ENCODE results near the gene TRIO. TPM values are rescaled to one million over a fixed set of nuclear protein-coding genes. Genes with fewer than 3 reads are reported as not detected.

Gene TRIO
- total RNA-seq, 2 experiments from 2014 or later: 6.0 to 6.6 TPM

GRCh38 chr5:14226149-14226548, 83.0 kb downstream of the TRIO start:
- intact Hi-C loops (cut with micrococcal nuclease): no loop called here
- H3K4me3 Mint-ChIP-seq: no peak overlapping the region
- H3K27me3 Mint-ChIP-seq: peaks cover 16% of the 10 kb centered on the region
- no peaks in the 10 kb centered on the region for H3K9me3 Mint-ChIP-seq
- no peak for DNase-seq
- ChIA-PET CTCF (no interaction called here), POLR2A (no interaction called here)
- H3K36me3 Mint-ChIP-seq: no peaks in the 10 kb centered on the region
- no peak overlapping the region for H3K27ac Mint-ChIP-seq
- H3K4me1 Mint-ChIP-seq (ENCODE audit: low read depth): peaks cover 5% of the 10 kb centered on the region

- ChIA-PET CTCF (no interaction called here), POLR2A (no interaction called here)
- Mint-ChIP-seq H3K27me3 (peaks cover 12% of the 10 kb centered on the region), H3K4me3 (no peak overlapping the region), H3K36me3 (no peaks in the 10 kb centered on the region), H3K4me1 (ENCODE audit: low read depth) (peaks cover 5% of the 10 kb centered on the region), H3K27ac (no peak overlapping the region), H3K9me3 (no peaks in the 10 kb centered on the region)
- intact Hi-C loops (cut with micrococcal nuclease): no loop called here
- DNase-seq: no peak
These were observed 83.4 kb downstream of the TRIO start for GRCh38 chr5:14226554-14226953.

- Mint-ChIP-seq H3K36me3 (no peaks in the 10 kb centered on the region), H3K4me1 (ENCODE audit: low read depth) (peaks cover 5% of the 10 kb centered on the region), H3K27me3 (peaks cover 11% of the 10 kb centered on the region), H3K9me3 (no peaks in the 10 kb centered on the region), H3K27ac (no peak overlapping the region), H3K4me3 (no peak overlapping the region)
- ChIA-PET POLR2A (no interaction called here), CTCF (no interaction called here)
- no peak for DNase-seq
- intact Hi-C loops (cut with micrococcal nuclease): no loop called here
These were observed 83.8 kb downstream of the TRIO start for GRCh38 chr5:14226992-14227391.

GRCh38 chr5:14227513-14227912, 84.4 kb downstream of the TRIO start:
- Mint-ChIP-seq H3K4me1 (ENCODE audit: low read depth) (peaks cover 5% of the 10 kb centered on the region), H3K4me3 (no peak overlapping the region), H3K27ac (no peak overlapping the region), H3K36me3 (no peaks in the 10 kb centered on the region), H3K27me3 (peaks cover 11% of the 10 kb centered on the region), H3K9me3 (no peaks in the 10 kb centered on the region)
- intact Hi-C loops (cut with micrococcal nuclease): no loop called here
- DNase-seq: no peak
- CTCF ChIA-PET: no interaction called here
- POLR2A ChIA-PET: no interaction called here

- Mint-ChIP-seq H3K4me1 (ENCODE audit: low read depth) (peaks cover 3% of the 10 kb centered on the region), H3K27ac (no peak overlapping the region), H3K4me3 (no peak overlapping the region), H3K27me3 (peaks cover 7% of the 10 kb centered on the region), H3K36me3 (no peaks in the 10 kb centered on the region), H3K9me3 (no peaks in the 10 kb centered on the region)
- CTCF ChIA-PET: no interaction called here
- intact Hi-C loops (cut with micrococcal nuclease): no loop called here
- POLR2A ChIA-PET: no interaction called here
- no peak for DNase-seq
These were observed 85.1 kb downstream of the TRIO start for GRCh38 chr5:14228219-14228618.

GRCh38 chr5:14229181-14229580, 86.0 kb downstream of the TRIO start:
- DNase-seq: no peak
- H3K4me1 Mint-ChIP-seq (ENCODE audit: low read depth): no peaks in the 10 kb centered on the region
- H3K4me3 Mint-ChIP-seq: no peak overlapping the region
- no peak overlapping the region for H3K27ac Mint-ChIP-seq
- H3K36me3 Mint-ChIP-seq: no peaks in the 10 kb centered on the region
- intact Hi-C loops (cut with micrococcal nuclease): no loop called here
- CTCF ChIA-PET: no interaction called here
- no peaks in the 10 kb centered on the region for H3K9me3 Mint-ChIP-seq
- peaks cover 7% of the 10 kb centered on the region for H3K27me3 Mint-ChIP-seq
- POLR2A ChIA-PET: no interaction called here

GRCh38 chr5:14229734-14230133, 86.6 kb downstream of the TRIO start:
- no peak for DNase-seq
- Mint-ChIP-seq H3K9me3 (no peaks in the 10 kb centered on the region), H3K4me1 (ENCODE audit: low read depth) (no peaks in the 10 kb centered on the region), H3K27ac (no peak overlapping the region), H3K36me3 (no peaks in the 10 kb centered on the region), H3K4me3 (no peak overlapping the region), H3K27me3 (peaks cover 8% of the 10 kb centered on the region)
- intact Hi-C loops (cut with micrococcal nuclease): no loop called here
- POLR2A ChIA-PET: no interaction called here
- CTCF ChIA-PET: no interaction called here

GRCh38 chr5:14231156-14231555, 88.0 kb downstream of the TRIO start:
- intact Hi-C loops (cut with micrococcal nuclease): no loop called here
- no peaks in the 10 kb centered on the region for H3K9me3 Mint-ChIP-seq
- H3K36me3 Mint-ChIP-seq: no peaks in the 10 kb centered on the region
- H3K27ac Mint-ChIP-seq: no peak overlapping the region
- ChIA-PET POLR2A (no interaction called here), CTCF (no interaction called here)
- no peak overlapping the region for H3K4me3 Mint-ChIP-seq
- H3K27me3 Mint-ChIP-seq: peaks cover 10% of the 10 kb centered on the region
- H3K4me1 Mint-ChIP-seq (ENCODE audit: low read depth): no peaks in the 10 kb centered on the region
- no peak for DNase-seq

- POLR2A ChIA-PET: no interaction called here
- Mint-ChIP-seq H3K9me3 (no peaks in the 10 kb centered on the region), H3K4me3 (no peak overlapping the region), H3K27ac (no peak overlapping the region), H3K4me1 (ENCODE audit: low read depth) (no peaks in the 10 kb centered on the region), H3K27me3 (peaks cover 8% of the 10 kb centered on the region), H3K36me3 (no peaks in the 10 kb centered on the region)
- no peak for DNase-seq
- CTCF ChIA-PET: no interaction called here
- intact Hi-C loops (cut with micrococcal nuclease): no loop called here
These were observed 88.7 kb downstream of the TRIO start for GRCh38 chr5:14231890-14232289.

GRCh38 chr5:14234204-14234603, 91.1 kb downstream of the TRIO start:
- H3K27ac Mint-ChIP-seq: no peak overlapping the region
- no peaks in the 10 kb centered on the region for H3K4me1 Mint-ChIP-seq (ENCODE audit: low read depth)
- CTCF ChIA-PET: interaction anchor here (0.6 kb wide), 1 partner anchor 162 kb away, joined by 3 read pairs; no protein-coding TSS in a partner anchor
- peaks cover 8% of the 10 kb centered on the region for H3K27me3 Mint-ChIP-seq
- DNase-seq: no peak
- intact Hi-C loops (cut with micrococcal nuclease): no loop called here
- H3K36me3 Mint-ChIP-seq: no peaks in the 10 kb centered on the region
- POLR2A ChIA-PET: no interaction called here
- no peaks in the 10 kb centered on the region for H3K9me3 Mint-ChIP-seq
- no peak overlapping the region for H3K4me3 Mint-ChIP-seq

- Mint-ChIP-seq H3K9me3 (no peaks in the 10 kb centered on the region), H3K27ac (no peak overlapping the region), H3K36me3 (no peaks in the 10 kb centered on the region), H3K27me3 (peaks cover 11% of the 10 kb centered on the region), H3K4me1 (ENCODE audit: low read depth) (no peaks in the 10 kb centered on the region), H3K4me3 (no peak overlapping the region)
- DNase-seq: no peak
- intact Hi-C loops (cut with micrococcal nuclease): no loop called here
- ChIA-PET POLR2A (no interaction called here), CTCF (no interaction called here)
These were observed 92.7 kb downstream of the TRIO start for GRCh38 chr5:14235872-14236271.

GRCh38 chr5:14236757-14237156, 93.6 kb downstream of the TRIO start:
- intact Hi-C loops (cut with micrococcal nuclease): no loop called here
- no peak for DNase-seq
- ChIA-PET POLR2A (no interaction called here), CTCF (no interaction called here)
- no peaks in the 10 kb centered on the region for H3K36me3 Mint-ChIP-seq
- H3K4me3 Mint-ChIP-seq: no peak overlapping the region
- no peaks in the 10 kb centered on the region for H3K9me3 Mint-ChIP-seq
- H3K4me1 Mint-ChIP-seq (ENCODE audit: low read depth): no peaks in the 10 kb centered on the region
- peaks cover 11% of the 10 kb centered on the region for H3K27me3 Mint-ChIP-seq
- no peak overlapping the region for H3K27ac Mint-ChIP-seq

- H3K4me1 Mint-ChIP-seq (ENCODE audit: low read depth): no peaks in the 10 kb centered on the region
- no peaks in the 10 kb centered on the region for H3K9me3 Mint-ChIP-seq
- H3K4me3 Mint-ChIP-seq: no peak overlapping the region
- CTCF ChIA-PET: no interaction called here
- POLR2A ChIA-PET: no interaction called here
- no peak for DNase-seq
- H3K27ac Mint-ChIP-seq: no peak overlapping the region
- no peaks in the 10 kb centered on the region for H3K36me3 Mint-ChIP-seq
- H3K27me3 Mint-ChIP-seq: peaks cover 11% of the 10 kb centered on the region
- intact Hi-C loops (cut with micrococcal nuclease): no loop called here
These were observed 94.4 kb downstream of the TRIO start for GRCh38 chr5:14237317-14238086.

All from activated CD4-positive, alpha-beta memory T cell treated with anti-CD3 and anti-CD28 coated beads for 36 hours (primary cell).